Uterus (tissue), 2 donors: ENCODE data around the gene RPS3.

ENCODE experiments used
- POLR2A ChIP-seq, 2 donors: fragments of 450-650 bp; IDR thresholded peaks; one replicate each; pipeline ENCODE4 v1.6.1; 2016; ENCODE audit warnings: antibody characterized with exemption in 2 of 2, mild to moderate bottlenecking in 1 of 2, moderate library complexity in 1 of 2
- TF ChIP-seq, protein P1 (sequence below), 4 experiments: fragments of 200-600 bp in 2 of 4; fragments of 450-650 bp in 2 of 4; sonication (generic) in 2 of 4; IDR thresholded peaks; one replicate each; pipeline ENCODE4 v1.5.1; 2016 to 2019; ENCODE audit warnings: antibody characterized with exemption in 4 of 4, mild to moderate bottlenecking in 2 of 4, moderate library complexity in 1 of 4

DNA sequence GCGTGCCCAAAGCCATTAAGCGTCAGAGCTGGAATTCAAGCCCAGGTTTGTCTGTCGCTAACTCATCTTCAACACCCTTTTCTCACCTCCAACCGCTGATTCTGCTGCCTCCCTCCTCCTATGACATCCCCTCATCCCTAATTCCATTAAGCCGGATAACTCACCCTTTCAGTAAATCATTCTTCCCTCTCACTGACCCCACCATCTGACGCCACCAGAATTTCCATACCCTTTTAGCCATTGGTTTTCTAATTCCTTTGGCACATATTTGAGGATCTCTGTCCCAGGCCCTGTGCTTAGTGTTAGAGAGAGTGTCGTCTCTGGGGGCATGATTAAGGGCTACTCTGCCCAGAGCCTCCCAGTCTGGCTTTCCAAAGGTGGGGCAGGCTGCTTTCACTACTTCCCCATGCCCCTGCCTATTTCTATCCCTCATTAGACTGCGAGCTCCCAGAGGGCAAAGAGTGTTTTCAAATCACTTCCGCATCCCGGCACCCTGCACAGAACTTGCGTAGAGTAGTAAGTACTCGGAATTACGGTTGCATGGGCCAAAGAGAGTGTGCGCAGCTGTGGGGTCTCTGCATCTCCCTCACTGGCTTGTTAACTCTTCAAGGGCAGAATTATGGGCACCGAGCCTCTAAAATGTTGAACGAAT is 29.8 kb downstream of the RPS3 start:
- no peak for TF ChIP-seq POLR2A (IDR thresholded peaks at IDR 0.05)
- TF ChIP-seq, protein P1, sequence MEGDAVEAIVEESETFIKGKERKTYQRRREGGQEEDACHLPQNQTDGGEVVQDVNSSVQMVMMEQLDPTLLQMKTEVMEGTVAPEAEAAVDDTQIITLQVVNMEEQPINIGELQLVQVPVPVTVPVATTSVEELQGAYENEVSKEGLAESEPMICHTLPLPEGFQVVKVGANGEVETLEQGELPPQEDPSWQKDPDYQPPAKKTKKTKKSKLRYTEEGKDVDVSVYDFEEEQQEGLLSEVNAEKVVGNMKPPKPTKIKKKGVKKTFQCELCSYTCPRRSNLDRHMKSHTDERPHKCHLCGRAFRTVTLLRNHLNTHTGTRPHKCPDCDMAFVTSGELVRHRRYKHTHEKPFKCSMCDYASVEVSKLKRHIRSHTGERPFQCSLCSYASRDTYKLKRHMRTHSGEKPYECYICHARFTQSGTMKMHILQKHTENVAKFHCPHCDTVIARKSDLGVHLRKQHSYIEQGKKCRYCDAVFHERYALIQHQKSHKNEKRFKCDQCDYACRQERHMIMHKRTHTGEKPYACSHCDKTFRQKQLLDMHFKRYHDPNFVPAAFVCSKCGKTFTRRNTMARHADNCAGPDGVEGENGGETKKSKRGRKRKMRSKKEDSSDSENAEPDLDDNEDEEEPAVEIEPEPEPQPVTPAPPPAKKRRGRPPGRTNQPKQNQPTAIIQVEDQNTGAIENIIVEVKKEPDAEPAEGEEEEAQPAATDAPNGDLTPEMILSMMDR (IDR thresholded peaks at IDR 0.05) = no peak
